NCI-H2196 treated with DMSO at 0.1 percent for 48 hours (cell line): ENCODE measurements around the gene CLEC17A.
"Not testable (repeated sequence)": the region's sequence is repeated elsewhere in the genome, so short reads cannot be mapped to it uniquely, and the experiment has no call there.

ENCODE experiments used
- DNase-seq: peaks from one replicate; lab custom pipeline; 2025; ENCODE audit not compliant: unreplicated experiment; lab: John Stamatoyannopoulos, UW

The CLEC17A gene

GRCh38 chr19:14577885-14578427 is 4.9 kb upstream of the CLEC17A start:
- no peak for DNase-seq

GRCh38 chr19:14580623-14581237 is 2.2 kb upstream of the CLEC17A start:
- DNase-seq: no peak

- DNase-seq: not testable (repeated sequence)
These were observed 1.5 kb downstream of the CLEC17A start for GRCh38 chr19:14584372-14584771.

- not testable (repeated sequence) for DNase-seq
These were observed 2.3 kb downstream of the CLEC17A start for GRCh38 chr19:14585187-14585586.

- not testable (repeated sequence) for DNase-seq
These were observed 6.5 kb downstream of the CLEC17A start for GRCh38 chr19:14589433-14589832.

- DNase-seq: no peak
These were observed 12.7 kb downstream of the CLEC17A start for GRCh38 chr19:14595558-14595957.

GRCh38 chr19:14599548-14600147 is 16.8 kb downstream of the CLEC17A start:
- DNase-seq: no peak

GRCh38 chr19:14603990-14604387 is 21.1 kb downstream of the CLEC17A start:
- DNase-seq: no peak

GRCh38 chr19:14606627-14607026 is 23.7 kb downstream of the CLEC17A start:
- DNase-seq: no peak

GRCh38 chr19:14611051-14611450 is 28.2 kb downstream of the CLEC17A start:
- no peak for DNase-seq

- not testable (repeated sequence) for DNase-seq
These were observed 29.4 kb downstream of the CLEC17A start for GRCh38 chr19:14612242-14612641.

GRCh38 chr19:14612657-14613056 is 29.8 kb downstream of the CLEC17A start:
- DNase-seq: no peak

GRCh38 chr19:14613399-14614098 is 30.7 kb downstream of the CLEC17A start:
- DNase-seq: not testable (repeated sequence)

GRCh38 chr19:14614099-14614412 is 31.2 kb downstream of the CLEC17A start:
- DNase-seq: no peak

- no peak for DNase-seq
These were observed 32.7 kb downstream of the CLEC17A start for GRCh38 chr19:14615623-14616022.

- no peak for DNase-seq
These were observed 33.5 kb downstream of the CLEC17A start for GRCh38 chr19:14616407-14616806.

GRCh38 chr19:14619404-14619803 is 36.5 kb downstream of the CLEC17A start:
- no peak for DNase-seq

- not testable (repeated sequence) for DNase-seq
These were observed 41.6 kb downstream of the CLEC17A start for GRCh38 chr19:14624491-14624890.

GRCh38 chr19:14629557-14629956 is 46.7 kb downstream of the CLEC17A start:
- DNase-seq: no peak

GRCh38 chr19:14632286-14632685 is 49.4 kb downstream of the CLEC17A start:
- DNase-seq: no peak

- DNase-seq: no peak
These were observed 56.8 kb downstream of the CLEC17A start for GRCh38 chr19:14639536-14640277.
